Mesothelial cell of epicardium (in vitro differentiated cells): ENCODE measurements around the gene ACTR1B. TPM values are rescaled to one million over a fixed set of nuclear protein-coding genes. Genes with fewer than 3 reads are reported as not detected.

Source experiments
- DNase-seq, 2 experiments: peaks; one replicate each; pipeline ENCODE4 v3.0.0; 2021; ENCODE audit warnings: low spot score in 2 of 2; ENCODE audit not compliant: unreplicated experiment in 2 of 2
- H3K27ac Mint-ChIP-seq: 2 replicates; pipeline ENCODE4 v1.8.0; 2021; ENCODE audit warnings: mixed read lengths
- H3K27me3 Mint-ChIP-seq: 2 replicates; pipeline ENCODE4 v1.8.0; 2021; ENCODE audit warnings: low read depth, mixed read lengths
- H3K36me3 Mint-ChIP-seq: 2 replicates; pipeline ENCODE4 v1.8.0; 2021; ENCODE audit warnings: mixed read lengths
- H3K4me1 Mint-ChIP-seq: 2 replicates; pipeline ENCODE4 v1.8.0; 2021; ENCODE audit warnings: mixed read lengths
- H3K4me3 Mint-ChIP-seq: 2 replicates; pipeline ENCODE4 v1.8.0; 2021; ENCODE audit warnings: mild to moderate bottlenecking, moderate library complexity, mixed read lengths
- H3K9me3 Mint-ChIP-seq: 2 replicates; pipeline ENCODE4 v1.8.0; 2021; ENCODE audit warnings: mixed read lengths
- total RNA-seq: library from RNA; stranded (reverse); gene quantifications from 3 replicates; pipeline ENCODE4 v1.2.1, GENCODE V29; 2021
- TF ChIP-seq, protein P1 (sequence below): fragments of 200-600 bp; sonication (generic); IDR thresholded peaks from one replicate; pipeline ENCODE4 v1.5.0; 2021; ENCODE audit warnings: antibody characterized with exemption; ENCODE audit not compliant: unreplicated experiment

The ACTR1B gene
- total RNA-seq, 1 donor from 2014 or later, result 74.3 TPM

DNA sequence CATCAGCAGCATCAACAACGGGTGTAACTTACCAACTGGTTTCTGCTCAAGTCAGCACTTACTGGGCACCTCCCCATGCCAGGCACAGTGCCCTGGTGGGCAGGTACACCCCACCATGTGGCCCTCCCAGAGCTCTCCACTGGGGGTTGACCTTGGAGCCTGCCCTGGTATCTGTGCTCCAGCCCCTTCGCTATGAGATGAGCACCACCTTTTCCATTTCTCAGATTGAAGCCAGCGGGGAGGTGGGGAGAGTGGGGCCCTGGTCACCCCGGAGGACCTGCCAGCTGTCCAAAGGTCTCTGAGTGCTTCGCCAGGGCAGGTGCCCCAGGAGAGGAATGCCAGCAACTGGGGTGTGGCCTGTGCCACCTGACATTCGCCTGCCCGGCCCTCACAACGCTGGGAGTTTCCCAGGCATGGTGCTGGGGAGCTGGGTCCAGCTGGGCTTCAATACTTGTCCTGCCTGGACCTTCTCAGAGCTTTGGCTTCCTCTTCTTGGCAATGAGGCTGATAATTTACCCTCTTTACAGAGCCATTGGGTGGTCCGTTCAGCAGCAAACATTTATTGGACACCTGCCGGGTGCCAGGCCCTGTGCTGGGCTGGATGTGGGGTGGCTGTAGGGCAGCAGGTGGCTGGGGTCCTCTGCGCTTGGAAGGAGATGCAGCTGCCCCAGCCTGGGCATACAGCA is 43.7 kb upstream of the ACTR1B start:
- Mint-ChIP-seq H3K9me3 (no peaks in the 10 kb centered on the region), H3K36me3 (no peaks in the 10 kb centered on the region), H3K27me3 (no peaks in the 10 kb centered on the region), H3K27ac (no peak overlapping the region), H3K4me1 (peaks cover 23% of the 10 kb centered on the region), H3K4me3 (no peak overlapping the region)
- peak in 1 of 2 experiments; percentile 7 for DNase-seq
- TF ChIP-seq, protein P1, sequence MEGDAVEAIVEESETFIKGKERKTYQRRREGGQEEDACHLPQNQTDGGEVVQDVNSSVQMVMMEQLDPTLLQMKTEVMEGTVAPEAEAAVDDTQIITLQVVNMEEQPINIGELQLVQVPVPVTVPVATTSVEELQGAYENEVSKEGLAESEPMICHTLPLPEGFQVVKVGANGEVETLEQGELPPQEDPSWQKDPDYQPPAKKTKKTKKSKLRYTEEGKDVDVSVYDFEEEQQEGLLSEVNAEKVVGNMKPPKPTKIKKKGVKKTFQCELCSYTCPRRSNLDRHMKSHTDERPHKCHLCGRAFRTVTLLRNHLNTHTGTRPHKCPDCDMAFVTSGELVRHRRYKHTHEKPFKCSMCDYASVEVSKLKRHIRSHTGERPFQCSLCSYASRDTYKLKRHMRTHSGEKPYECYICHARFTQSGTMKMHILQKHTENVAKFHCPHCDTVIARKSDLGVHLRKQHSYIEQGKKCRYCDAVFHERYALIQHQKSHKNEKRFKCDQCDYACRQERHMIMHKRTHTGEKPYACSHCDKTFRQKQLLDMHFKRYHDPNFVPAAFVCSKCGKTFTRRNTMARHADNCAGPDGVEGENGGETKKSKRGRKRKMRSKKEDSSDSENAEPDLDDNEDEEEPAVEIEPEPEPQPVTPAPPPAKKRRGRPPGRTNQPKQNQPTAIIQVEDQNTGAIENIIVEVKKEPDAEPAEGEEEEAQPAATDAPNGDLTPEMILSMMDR, result no peak

DNA sequence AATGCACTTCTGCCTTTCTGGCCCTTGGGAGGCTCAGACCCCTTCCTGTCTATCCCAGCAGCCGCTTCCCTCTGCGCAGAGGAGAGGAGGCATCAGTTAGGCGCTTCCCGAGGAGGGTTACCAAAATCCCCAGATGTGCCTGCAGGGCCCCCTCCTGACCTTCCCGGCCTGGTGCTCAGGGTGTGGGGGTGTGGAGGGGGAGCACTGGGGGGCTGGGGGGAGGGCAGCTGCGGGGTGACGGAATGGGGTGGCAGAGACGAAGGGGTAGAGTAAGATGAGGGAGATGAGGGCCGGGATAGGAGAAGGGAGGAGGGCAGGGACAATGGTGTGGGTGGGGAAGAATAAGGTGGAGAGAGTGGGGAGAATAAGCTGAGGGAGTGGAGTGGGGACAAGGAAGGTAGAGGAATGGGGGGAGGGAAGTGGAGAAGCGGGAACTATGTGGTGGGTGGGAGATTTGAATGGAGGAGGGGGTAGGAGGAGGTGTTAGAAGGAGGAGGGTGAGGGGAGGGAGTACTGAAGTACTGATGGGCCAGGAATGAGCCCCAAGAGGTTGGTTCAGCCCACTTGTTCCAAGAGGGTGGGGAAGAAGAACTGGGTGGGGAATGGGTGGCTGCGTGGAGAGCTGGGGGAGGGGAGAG is 43.0 kb upstream of the ACTR1B start:
- H3K36me3 Mint-ChIP-seq, result no peaks in the 10 kb centered on the region
- peaks cover 16% of the 10 kb centered on the region for H3K4me1 Mint-ChIP-seq
- no peaks in the 10 kb centered on the region for H3K27me3 Mint-ChIP-seq
- TF ChIP-seq, protein P1, result no peak
- DNase-seq, result peak in 1 of 2 experiments; percentile 31
- no peak overlapping the region for H3K27ac Mint-ChIP-seq
- H3K9me3 Mint-ChIP-seq, result no peaks in the 10 kb centered on the region
- no peak overlapping the region for H3K4me3 Mint-ChIP-seq

DNA sequence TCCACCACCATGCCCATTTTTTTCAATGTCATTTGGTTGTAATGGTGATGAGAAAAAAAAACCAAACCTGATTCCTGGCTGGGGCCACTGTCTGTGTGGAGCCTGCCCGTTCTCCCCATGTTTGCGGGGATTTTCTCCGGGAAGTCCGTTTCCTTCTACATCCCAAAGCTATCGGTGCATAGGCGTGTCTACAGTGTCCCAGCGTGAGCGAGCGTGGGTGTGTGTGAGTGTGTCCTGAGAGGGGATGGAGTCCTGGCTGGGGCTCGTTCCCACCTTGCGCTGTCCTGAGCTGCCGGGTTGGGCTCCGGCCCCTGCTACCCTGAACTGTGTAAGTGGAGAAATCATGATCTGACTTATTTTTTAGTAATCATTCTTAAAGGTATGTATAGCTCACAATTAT is 42.3 kb upstream of the ACTR1B start:
- H3K36me3 Mint-ChIP-seq, result no peaks in the 10 kb centered on the region
- no peaks in the 10 kb centered on the region for H3K27me3 Mint-ChIP-seq
- H3K4me3 Mint-ChIP-seq, result no peak overlapping the region
- no peaks in the 10 kb centered on the region for H3K9me3 Mint-ChIP-seq
- peak in 1 of 2 experiments; percentile 14 for DNase-seq
- H3K27ac Mint-ChIP-seq, result no peak overlapping the region
- peaks cover 10% of the 10 kb centered on the region for H3K4me1 Mint-ChIP-seq
- TF ChIP-seq, protein P1, result no peak

DNA sequence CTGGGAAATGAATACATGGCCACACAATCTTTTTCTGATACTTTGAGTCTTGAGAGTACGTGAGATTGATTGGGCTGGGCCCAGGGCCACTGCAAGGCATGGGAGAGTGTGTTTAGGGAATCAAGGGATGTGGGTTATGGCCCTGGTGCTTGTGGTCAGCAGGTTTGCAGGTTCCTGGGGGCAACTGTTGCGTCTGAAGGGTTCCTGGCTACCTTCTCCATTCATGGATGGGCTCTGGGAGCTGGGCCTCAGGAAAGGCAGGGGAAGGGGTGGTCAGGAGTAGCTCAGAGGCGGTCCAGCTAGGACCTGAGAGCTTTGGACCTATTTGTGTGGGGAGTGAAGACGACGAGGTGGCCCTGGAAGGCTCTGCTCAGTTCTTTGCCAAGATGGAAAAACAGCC is 41.1 kb upstream of the ACTR1B start:
- no peak overlapping the region for H3K4me3 Mint-ChIP-seq
- peak in 1 of 2 experiments; percentile 25 for DNase-seq
- TF ChIP-seq, protein P1, result no peak
- no peaks in the 10 kb centered on the region for H3K36me3 Mint-ChIP-seq
- no peaks in the 10 kb centered on the region for H3K27me3 Mint-ChIP-seq
- H3K4me1 Mint-ChIP-seq, result peaks cover 2% of the 10 kb centered on the region
- H3K27ac Mint-ChIP-seq, result no peak overlapping the region
- H3K9me3 Mint-ChIP-seq, result no peaks in the 10 kb centered on the region

DNA sequence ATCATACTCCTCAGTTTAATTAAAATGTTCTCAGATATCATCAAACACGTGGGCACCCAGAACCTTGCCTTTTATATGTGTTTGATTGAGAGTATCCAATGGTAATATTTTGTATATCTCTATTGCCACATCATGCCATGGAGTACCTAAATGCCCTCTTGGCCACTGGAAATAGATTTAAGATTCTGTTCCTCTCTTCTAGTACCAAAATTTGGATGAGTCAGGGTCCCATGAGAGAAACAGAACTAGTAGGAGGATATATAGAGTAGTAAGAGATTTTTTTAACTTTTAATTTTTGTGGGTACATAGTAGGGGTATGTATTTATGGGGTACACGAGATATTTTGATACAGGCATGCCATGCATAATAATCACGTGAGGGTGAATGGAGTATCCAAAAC is 39.9 kb upstream of the ACTR1B start:
- Mint-ChIP-seq H3K27ac (no peak overlapping the region), H3K9me3 (no peaks in the 10 kb centered on the region)
- TF ChIP-seq, protein P1, result no peak

More for the DNA sequence above, 39.9 kb upstream of the ACTR1B start:
- Mint-ChIP-seq H3K4me1 (no peaks in the 10 kb centered on the region), H3K4me3 (no peak overlapping the region), H3K27me3 (no peaks in the 10 kb centered on the region), H3K36me3 (no peaks in the 10 kb centered on the region)
- DNase-seq, result no peak
